ENCODE results near the gene LAMB4.

LAMB4 gene

DNA sequence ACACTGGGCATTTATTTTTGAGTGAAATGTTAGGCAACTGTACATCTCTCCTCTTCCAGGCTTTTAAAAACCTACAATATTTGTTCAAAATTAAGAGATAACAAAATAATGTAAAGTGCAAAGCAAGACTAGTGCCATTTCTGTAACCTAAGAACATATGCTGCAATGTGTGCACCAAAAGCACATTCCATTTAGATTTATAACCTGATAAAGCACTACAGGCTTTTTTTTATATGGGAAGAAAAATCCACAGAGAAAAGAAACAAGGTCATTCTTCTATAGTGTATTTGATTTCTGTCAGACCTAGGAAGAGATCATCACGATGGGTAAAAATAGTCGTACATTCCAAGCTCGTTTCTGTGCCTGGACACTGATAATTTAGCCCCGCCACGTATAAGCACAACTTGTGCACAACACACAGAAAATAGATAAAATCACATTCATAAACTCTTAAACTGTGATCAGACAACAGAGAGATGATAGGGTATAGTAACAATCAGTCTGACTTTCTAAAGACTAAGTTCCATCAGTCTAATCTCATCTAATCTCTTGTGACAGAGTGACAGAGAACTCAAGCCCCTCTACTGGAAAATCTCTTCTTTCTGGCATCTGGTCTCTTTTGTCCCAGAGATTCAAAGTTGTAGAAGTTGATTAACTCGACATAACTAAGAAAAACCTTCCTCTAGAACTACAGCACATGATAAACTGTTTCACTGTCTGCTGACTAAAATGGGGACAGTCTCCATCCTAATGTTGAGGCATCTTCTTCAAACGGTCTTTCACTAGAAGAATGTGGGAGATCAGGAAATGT lies 133.9 kb downstream of the LAMB4 start:
- DNase-seq (ENCODE audit: low read depth): peak; percentile 76

DNA sequence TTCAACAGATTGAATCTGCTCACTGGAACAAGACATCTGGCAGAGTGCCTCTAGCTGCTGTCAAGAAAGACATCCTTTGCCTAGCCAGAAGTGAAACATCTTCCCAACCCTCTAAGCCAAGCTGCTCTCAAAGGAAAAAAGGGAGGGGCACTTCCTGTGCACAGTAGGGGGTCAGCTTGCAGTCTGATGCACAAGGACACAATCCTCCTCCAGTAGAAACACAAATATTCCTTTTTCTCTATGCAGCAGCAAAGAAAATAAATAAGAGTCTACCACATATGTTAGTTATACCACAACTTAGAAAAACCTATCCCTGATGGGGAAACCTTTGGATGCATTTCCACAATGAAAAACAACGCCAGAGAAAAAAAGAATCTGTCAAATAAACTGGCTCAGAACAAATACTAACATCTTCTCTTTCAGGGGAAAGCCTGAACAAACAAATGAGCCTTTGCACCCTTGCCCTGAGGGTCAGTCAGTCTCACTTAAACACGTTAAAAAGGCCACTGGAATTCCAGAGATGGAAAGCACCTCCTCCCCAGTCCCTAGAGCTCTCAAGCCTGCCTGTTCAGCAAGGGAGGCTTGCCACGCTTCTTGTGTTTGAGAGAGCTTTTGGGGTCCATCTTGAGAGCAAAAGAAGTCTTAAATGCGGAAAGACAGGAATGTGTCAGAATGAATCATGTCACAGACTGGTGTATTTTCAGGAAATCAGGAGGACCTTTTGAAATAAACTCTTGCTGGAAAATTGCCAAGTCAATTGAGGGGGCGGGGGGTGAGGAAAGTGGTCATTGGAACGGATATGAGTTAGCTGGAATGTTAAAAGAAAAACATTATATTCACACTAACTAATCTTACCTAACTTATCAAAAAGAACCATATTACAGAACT lies 134.7 kb downstream of the LAMB4 start:
- peak; percentile 73 for DNase-seq (ENCODE audit: low read depth)

- no peak for DNase-seq (ENCODE audit: low read depth)
These were observed 135.6 kb downstream of the LAMB4 start for GRCh38 chr7:107994421-107995030.

DNA sequence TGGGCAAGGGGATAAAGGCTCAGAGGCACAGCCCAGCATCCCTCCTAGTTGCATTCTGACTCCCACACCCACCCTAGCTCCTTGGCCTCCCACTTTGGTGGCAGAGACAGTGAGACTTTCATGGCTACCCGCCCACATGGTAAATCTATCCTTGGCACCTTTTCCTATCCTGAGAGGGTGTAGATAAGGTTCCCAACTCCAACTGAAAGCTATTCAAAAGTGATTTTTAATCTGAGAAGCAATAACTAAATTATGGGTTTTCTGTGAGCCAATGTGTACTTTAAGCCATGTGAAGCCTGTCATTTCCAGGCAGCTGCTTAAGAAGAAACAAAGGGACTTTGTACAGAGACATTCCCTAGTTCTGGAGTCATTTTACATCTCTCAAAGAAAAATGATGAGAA lies 136.3 kb downstream of the LAMB4 start:
- DNase-seq (ENCODE audit: low read depth): no peak

- DNase-seq (ENCODE audit: low read depth): peak; percentile 49
These were observed 140.4 kb downstream of the LAMB4 start for GRCh38 chr7:107989618-107990373.

DNA sequence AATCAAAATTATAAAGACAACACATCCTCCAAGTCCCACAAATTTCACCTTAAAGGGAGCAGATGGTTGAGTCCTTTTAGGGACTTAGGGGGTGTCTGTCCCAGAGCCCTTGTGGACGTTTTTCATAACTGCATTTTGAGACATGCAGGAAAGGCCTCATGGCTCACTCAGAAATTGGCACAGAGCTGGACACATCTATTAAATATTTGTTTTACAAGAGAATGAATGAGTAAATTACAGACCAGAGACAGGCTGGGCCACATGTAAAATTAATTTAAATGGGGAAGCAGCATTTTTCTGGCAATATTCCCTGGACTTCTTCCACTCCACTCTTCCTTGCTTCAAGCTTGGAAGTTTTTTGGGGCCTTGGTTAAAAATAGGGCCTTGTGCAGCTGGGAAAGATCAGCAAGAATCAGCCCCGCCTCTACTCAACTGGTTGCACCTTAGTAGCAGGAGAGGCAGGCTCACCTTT lies 147.2 kb downstream of the LAMB4 start:
- DNase-seq (ENCODE audit: low read depth): no peak

GRCh38 chr7:107982042-107982840 lies 147.9 kb downstream of the LAMB4 start:
- DNase-seq (ENCODE audit: low read depth): no peak

DNA sequence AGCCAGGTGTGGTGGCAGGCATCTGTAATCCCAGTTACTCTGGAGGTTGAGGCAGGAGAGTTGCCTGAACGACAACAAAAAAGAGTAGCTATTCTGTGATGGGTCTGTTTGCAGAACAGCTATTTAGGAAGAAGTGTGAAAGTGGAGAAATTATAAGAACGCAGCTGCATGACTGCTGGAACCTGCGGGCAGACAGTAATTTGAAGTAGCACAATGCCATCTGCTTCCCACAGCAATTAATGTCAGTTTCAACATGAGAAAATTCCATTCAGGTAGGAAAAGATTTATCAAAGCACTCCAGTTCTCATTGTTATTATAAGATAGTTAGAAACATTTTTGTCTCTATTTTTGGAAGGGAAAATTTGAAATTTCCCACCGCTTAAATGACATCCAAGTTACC lies 148.7 kb downstream of the LAMB4 start:
- no peak for DNase-seq (ENCODE audit: low read depth)

- DNase-seq (ENCODE audit: low read depth): no peak
These were observed 149.4 kb downstream of the LAMB4 start for GRCh38 chr7:107980671-107981190.

GRCh38 chr7:107980171-107980570 lies 150.0 kb downstream of the LAMB4 start:
- no peak for DNase-seq (ENCODE audit: low read depth)

GRCh38 chr7:107978815-107979408 lies 151.2 kb downstream of the LAMB4 start:
- no peak for DNase-seq (ENCODE audit: low read depth)

DNA sequence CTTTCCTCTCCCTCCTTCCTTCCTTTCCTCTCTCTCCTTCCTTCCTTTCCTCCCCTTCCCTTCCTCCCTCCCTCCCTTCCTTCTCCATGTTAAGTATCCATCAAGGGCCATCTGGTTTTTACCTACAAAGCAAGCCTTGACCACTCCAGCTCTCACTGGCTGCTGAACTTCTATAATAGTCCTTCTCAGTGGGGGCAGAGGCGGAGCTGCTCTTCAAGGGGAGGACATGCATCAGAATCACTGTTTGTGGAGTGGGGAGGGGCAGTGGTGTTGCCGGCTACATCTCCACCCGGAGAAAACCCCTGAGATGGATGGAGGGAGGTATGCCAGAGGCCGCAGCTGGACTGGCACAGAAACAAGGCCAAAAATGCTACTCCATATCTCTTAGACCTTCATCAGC lies 153.1 kb downstream of the LAMB4 start:
- no peak for DNase-seq (ENCODE audit: low read depth)

- no peak for DNase-seq (ENCODE audit: low read depth)
These were observed 153.5 kb downstream of the LAMB4 start for GRCh38 chr7:107976620-107977019.

DNA sequence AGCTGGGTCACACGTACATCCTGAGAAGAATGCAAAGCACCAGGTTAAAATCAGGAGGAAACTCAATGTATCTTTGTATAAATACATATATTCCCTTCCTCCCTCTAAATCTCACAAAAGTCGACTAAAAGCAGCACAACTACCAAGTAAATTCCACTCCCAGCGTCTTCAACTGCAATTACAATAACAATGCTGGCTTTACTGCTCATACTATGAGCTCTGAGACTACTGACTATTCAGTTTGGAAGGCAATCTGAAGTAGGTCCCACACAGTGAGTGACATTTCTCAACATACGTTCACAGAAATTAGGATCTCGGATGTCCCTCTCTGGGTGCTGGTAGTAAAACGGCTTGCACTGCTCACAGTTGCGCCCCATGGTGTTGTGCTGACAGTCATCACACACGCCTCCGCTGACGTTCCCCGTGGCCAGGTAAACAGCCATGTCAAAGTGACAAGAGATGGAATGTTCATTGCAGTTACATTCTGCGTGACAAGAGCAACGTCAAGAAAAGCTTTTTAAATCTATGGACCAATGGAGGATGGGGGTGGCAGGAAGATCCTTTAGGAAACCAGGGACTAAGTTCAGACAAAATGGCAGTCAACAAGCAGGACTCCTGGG lies 154.7 kb downstream of the LAMB4 start:
- DNase-seq (ENCODE audit: low read depth): no peak

GRCh38 chr7:107973861-107974260 lies 156.3 kb downstream of the LAMB4 start:
- DNase-seq (ENCODE audit: low read depth): no peak
